GM19397 (cell line): Measurements from ENCODE around the gene HMX1.

ENCODE experiments used
- ATAC-seq: cut with Tn5 transposase; IDR thresholded peaks from one replicate; pipeline ENCODE4 v1.9.1; 2021; ENCODE audit warnings: mild to moderate bottlenecking, moderate library complexity; ENCODE audit not compliant: unreplicated experiment

Gene HMX1

GRCh38 chr4:8893227-8893623, 21.6 kb upstream of the HMX1 start:
- no peak for ATAC-seq

DNA sequence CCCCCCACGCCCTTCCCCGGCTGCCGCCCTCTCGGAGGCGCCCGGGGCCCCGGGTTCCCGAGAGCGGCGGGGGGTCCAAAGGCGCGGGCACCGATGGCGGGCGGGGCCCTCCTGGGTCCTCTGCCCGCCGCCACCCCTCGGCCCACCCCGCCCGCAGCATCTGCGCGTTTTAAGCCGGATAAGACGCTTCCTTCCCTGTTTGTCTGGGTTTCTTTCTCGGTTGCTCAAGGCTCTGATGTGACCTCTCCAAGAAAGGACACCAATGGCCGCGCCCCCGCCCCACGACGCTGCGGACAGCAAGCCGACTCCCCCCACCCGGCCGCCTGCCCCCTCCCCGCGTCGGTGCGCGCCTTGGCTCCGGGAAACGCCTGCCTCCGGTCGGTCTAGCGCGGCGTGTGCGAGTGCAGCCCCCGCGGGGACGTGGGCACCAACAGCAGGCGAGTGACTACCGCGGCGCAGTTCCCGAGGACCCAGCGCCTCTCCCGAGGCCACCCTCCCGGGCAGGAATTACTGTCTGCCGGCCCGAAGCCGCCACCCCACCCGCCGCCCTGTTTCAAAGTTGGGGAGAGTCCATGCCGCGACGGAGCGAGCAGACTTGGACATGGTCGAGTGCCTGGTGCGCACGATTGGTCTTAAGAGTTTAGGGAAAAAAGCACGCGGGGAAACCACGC, 21.1 kb upstream of the HMX1 start:
- no peak for ATAC-seq

GRCh38 chr4:8891646-8892555, 20.3 kb upstream of the HMX1 start:
- no peak for ATAC-seq

GRCh38 chr4:8891255-8891645, 19.6 kb upstream of the HMX1 start:
- no peak for ATAC-seq

GRCh38 chr4:8888856-8889255, 17.2 kb upstream of the HMX1 start:
- ATAC-seq, result no peak

GRCh38 chr4:8886612-8887406, 15.2 kb upstream of the HMX1 start:
- no peak for ATAC-seq

DNA sequence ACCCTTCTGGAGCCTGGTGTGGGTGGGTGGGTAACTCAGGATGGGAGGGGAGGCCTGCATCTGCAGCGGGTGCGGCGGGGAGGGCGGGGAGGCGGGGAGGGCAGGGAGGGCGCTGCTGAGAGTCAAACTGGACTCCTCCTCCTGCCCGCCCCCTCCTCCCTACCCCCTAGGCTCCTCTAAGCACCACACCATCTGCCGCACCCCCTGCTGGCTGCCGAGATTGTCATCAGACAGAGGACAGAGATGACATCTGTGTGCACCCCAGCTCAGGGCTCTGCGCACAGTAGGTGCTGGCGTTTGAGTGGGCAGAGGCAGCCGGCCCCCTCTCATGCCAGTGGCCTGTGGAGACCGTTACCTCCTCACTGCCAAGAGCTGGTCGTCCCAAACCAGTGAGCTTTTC, 10.6 kb upstream of the HMX1 start:
- no peak for ATAC-seq

DNA sequence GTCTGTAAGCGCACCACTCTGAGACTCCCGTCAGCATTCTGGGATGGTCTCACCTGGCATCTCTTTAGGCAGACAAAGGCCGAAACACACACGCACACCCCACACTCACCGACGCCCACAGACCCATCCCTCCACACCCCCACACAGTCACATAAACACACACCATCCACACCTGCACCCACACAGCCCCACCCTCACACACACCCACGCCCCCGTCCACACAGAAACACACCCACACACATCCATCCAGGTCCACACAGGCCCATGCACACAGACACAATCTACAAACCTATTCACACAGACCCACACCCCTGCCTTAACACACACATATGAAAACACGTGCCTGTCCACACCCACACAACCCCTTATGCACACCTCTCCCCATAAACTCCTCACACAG, 9.2 kb upstream of the HMX1 start:
- no peak for ATAC-seq

DNA sequence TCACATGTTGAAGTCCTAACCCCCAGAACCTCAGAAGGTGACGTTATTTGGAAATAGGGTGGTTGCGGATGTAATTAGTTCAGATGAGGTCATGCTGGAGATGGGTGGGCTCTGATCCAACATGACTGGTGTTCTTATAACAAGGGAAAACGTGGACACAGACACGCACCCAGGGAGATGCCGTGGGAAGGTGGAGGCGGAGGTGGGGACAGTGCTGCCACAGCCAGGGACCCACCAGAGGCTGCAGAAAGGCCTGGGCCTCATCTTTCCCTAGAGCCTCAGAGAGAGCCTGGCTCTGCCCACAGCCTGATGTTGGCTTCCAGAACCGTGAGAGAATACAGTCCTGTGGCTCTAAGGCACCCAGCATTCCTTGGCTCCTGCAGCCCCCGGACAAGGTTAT, 7.9 kb upstream of the HMX1 start:
- ATAC-seq, result no peak

- ATAC-seq, result no peak
Observed at GRCh38 chr4:8878421-8878820, 6.8 kb upstream of the HMX1 start.

DNA sequence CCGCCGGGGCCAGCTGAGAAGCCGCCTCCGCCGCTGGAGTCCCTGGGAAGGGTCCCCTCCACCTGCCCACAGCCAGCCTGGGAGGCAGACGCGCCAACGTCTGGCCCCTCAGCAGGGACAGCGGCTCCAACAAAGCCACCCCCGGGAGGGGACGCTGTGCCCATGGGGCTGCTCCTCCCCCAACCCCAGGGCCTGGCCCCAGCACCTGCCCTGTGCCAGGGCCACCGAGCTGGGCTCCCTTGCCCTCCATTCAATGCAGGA, 6.1 kb upstream of the HMX1 start:
- no peak for ATAC-seq

- ATAC-seq, result no peak
Observed at GRCh38 chr4:8876982-8877779, 5.5 kb upstream of the HMX1 start.

GRCh38 chr4:8874896-8875680, 3.4 kb upstream of the HMX1 start:
- ATAC-seq, result no peak

GRCh38 chr4:8874003-8874895, 2.6 kb upstream of the HMX1 start:
- ATAC-seq, result no peak

- ATAC-seq, result no peak
Observed at GRCh38 chr4:8872402-8873291, 1.0 kb upstream of the HMX1 start.

DNA sequence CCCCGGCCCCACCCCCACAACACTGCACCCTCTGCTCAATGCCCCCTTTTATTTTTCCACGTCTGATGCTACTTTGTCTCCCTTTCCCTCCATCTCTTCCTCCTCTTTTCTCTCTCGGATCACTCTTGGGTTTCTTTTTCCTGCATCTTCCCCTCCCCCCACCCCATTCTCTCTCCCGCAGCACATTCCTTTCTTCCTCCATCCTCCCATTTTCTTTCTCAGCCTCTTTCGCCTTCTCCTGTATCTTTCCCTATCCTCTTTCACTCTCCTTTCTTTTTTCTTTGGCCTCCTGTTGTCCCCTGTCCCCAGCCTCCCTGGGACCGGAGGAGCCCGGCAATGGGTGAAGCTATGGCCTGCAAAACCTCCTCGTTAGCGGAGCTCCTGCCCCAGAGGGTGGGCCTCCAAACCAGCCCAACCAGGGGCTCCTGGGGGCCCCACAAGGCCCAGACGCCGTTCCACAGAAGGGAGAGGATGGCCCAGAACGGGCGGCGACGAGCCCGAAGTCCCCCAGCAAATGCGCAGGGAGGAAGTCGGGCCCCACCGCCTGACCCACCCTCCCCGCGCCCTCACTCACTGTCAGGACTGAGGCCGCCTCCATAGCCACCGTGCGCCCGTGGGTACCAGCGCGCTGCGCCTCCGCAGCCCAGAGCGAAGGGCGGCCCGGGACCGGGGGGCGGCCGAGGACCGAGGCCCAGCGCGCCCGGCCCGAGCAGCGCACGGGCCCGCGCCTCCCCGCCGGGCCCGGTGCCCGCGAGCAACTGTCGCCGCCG, 807 bp downstream of the HMX1 start:
- no peak for ATAC-seq

GRCh38 chr4:8869898-8870646, 1.6 kb downstream of the HMX1 start:
- no peak for ATAC-seq
